Endothelial cell of umbilical vein (primary cell): ENCODE data around the gene ARHGAP21. TPM values are rescaled to one million over a fixed set of nuclear protein-coding genes. Genes with fewer than 3 reads are reported as not detected.

Experiments used
- BruUV-seq: library from RNA; stranded (reverse); fragments of 400-500 nt; replicated peaks from 2 replicates; lab custom pipeline; 2021; lab: Mats Ljungman, UMichigan
- CTCF ChIA-PET: fragments of 300-600, 350-600 bp; sonication (Branson Sonifier 250); formaldehyde crosslinking; loops from one replicate; lab custom pipeline; 2021; ENCODE audit warnings: antibody characterized with exemption, inconsistent platforms; lab: Charles Lee
- POLR2A ChIA-PET: fragments of 300-600, 350-600 bp; sonication (Branson Sonifier 250); formaldehyde crosslinking; loops from one replicate; lab custom pipeline; 2021; ENCODE audit warnings: antibody characterized with exemption, inconsistent platforms; lab: Charles Lee
- DNase-seq: peaks from one replicate; pipeline ENCODE4 v3.0.0-alpha.2; 2011; ENCODE audit warnings: low read depth, low spot score
- FAIRE-seq: peaks from 2 replicates; lab custom pipeline; 2011; peaks lifted over from hg19 to GRCh38; lab: Jason Lieb, UNC
- H2AFZ ChIP-seq: 2 replicates; pipeline ENCODE4 v1.6.0; 2012; ENCODE audit warnings: low read depth, low read length, control low read depth, inconsistent platforms
- H3K27ac ChIP-seq: 2 replicates; pipeline ENCODE4 v1.5.1; 2011; ENCODE audit warnings: low read depth, mild to moderate bottlenecking, control low read depth, low read length, moderate library complexity; ENCODE audit not compliant: insufficient read depth
- H3K27me3 ChIP-seq, 2 experiments: 2 replicates each; pipeline versions ENCODE4 v1.6.0 to v1.6.1; 2011; ENCODE audit warnings: low read length in 2 of 2, mixed read lengths in 1 of 2; ENCODE audit not compliant: control insufficient read depth in 2 of 2, insufficient read depth in 2 of 2
- H3K36me3 ChIP-seq, 2 experiments: 2 replicates in 1 of 2; 3 replicates in 1 of 2; pipeline ENCODE4 v1.5.1; 2011; ENCODE audit warnings: low read length in 2 of 2, mild to moderate bottlenecking in 1 of 2, moderate library complexity in 1 of 2; ENCODE audit not compliant: control insufficient read depth in 2 of 2, insufficient read depth in 2 of 2; ENCODE audit errors: extremely low read depth in 1 of 2
- H3K4me1 ChIP-seq: 3 replicates; pipeline ENCODE4 v1.5.1; 2011; ENCODE audit warnings: mild to moderate bottlenecking, low read length; ENCODE audit not compliant: control insufficient read depth, insufficient read depth; ENCODE audit errors: extremely low read depth
- H3K4me2 ChIP-seq: 2 replicates; pipeline ENCODE4 v1.6.1; 2011; ENCODE audit warnings: low read length, control low read depth, mixed read lengths; ENCODE audit not compliant: insufficient read depth
- H3K4me3 ChIP-seq, 3 experiments: fragments of 200-600 bp in 1 of 3; sonication (generic), shearing (Covaris generic) in 1 of 3; replicated peaks in 1 of 3; 2 replicates each; pipeline ENCODE4 v1.5.1; 2011 to 2016; ENCODE audit warnings: control low read depth in 3 of 3, low read length in 3 of 3, mild to moderate bottlenecking in 2 of 3, inconsistent platforms in 1 of 3, low read depth in 1 of 3, moderate library complexity in 1 of 3; ENCODE audit not compliant: insufficient read depth in 1 of 3
- H3K79me2 ChIP-seq: 2 replicates; pipeline ENCODE4 v1.6.0; 2012; ENCODE audit warnings: low read length, inconsistent platforms; ENCODE audit not compliant: control insufficient read depth, insufficient read depth
- H3K9ac ChIP-seq: replicated peaks from 2 replicates; pipeline ENCODE3; 2011; ENCODE audit warnings: low read length, control low read depth; ENCODE audit not compliant: insufficient read depth; ENCODE audit errors: extremely low read depth
- H3K9me1 ChIP-seq: replicated peaks from 3 replicates; pipeline ENCODE4 v1.6.0; 2011; ENCODE audit warnings: mild to moderate bottlenecking, low read length; ENCODE audit not compliant: control insufficient read depth, insufficient read depth; ENCODE audit errors: extremely low read depth
- H3K9me3 ChIP-seq: replicated peaks from 2 replicates; pipeline ENCODE4 v1.5.1; 2012; ENCODE audit warnings: low read length, inconsistent platforms; ENCODE audit not compliant: control insufficient read depth, insufficient read depth
- H4K20me1 ChIP-seq: replicated peaks from 2 replicates; pipeline ENCODE3; 2011; ENCODE audit warnings: mild to moderate bottlenecking, low read length; ENCODE audit not compliant: control insufficient read depth, insufficient read depth; ENCODE audit errors: extremely low read depth
- EZH2 ChIP-seq: IDR thresholded peaks from 2 replicates; pipeline ENCODE4 v1.6.1; 2012; ENCODE audit warnings: borderline replicate concordance, low read depth, mild to moderate bottlenecking, moderate library complexity, low read length, inconsistent platforms; ENCODE audit not compliant: severe bottlenecking
- FOS ChIP-seq: IDR thresholded peaks from 2 replicates; pipeline ENCODE4 v1.6.1; 2011; ENCODE audit warnings: mild to moderate bottlenecking, low read length, moderate library complexity, borderline replicate concordance; ENCODE audit not compliant: insufficient read depth
- GATA2 ChIP-seq: IDR thresholded peaks from 2 replicates; pipeline ENCODE4 v1.7.0; 2011; ENCODE audit warnings: low read depth, mild to moderate bottlenecking, moderate library complexity, mixed read lengths, low read length; ENCODE audit not compliant: insufficient read length, insufficient read depth
- JUN ChIP-seq: IDR thresholded peaks from 2 replicates; pipeline ENCODE4 v1.6.1; 2011; ENCODE audit warnings: borderline replicate concordance, low read depth; ENCODE audit not compliant: insufficient read length, insufficient read depth
- MYC ChIP-seq: IDR thresholded peaks from one replicate; pipeline ENCODE4 v1.6.1; 2011; ENCODE audit warnings: mild to moderate bottlenecking, low read depth, low read length
- POLR2A ChIP-seq: IDR thresholded peaks from 2 replicates; pipeline ENCODE4 v1.6.1; 2012; ENCODE audit warnings: low read depth, mild to moderate bottlenecking, control low read depth, low read length
- POLR2AphosphoS5 ChIP-seq: IDR thresholded peaks from 2 replicates; pipeline ENCODE4 v1.6.1; 2012; ENCODE audit warnings: low read depth, mild to moderate bottlenecking, control low read depth, low read length, moderate library complexity; ENCODE audit not compliant: insufficient read depth
- dilution Hi-C: fragments of 300-500 bp; cut with MboI; formaldehyde crosslinking; loops from one replicate; pipeline ENCODE4 v1.15.0; 2019; ENCODE audit warnings: low sequenced_read_pairs; ENCODE audit not compliant: extremely low pct_ligation_motif_present
- intact Hi-C: fragments of 100-400 bp; cut with micrococcal nuclease; formaldehyde crosslinking; loops from one replicate; pipeline ENCODE4 v1.10.0; 2022
- polyA plus RNA-seq, 4 experiments: library from polyadenylated mRNA; depleted of rRNA in 3 of 4; stranded (reverse) in 3 of 4; unstranded in 1 of 4; fragments of >200 nt; gene quantifications; 2 replicates each; pipeline versions ENCODE4 v1.2.1 to v1.2.3, GENCODE V29; 2011 to 2012; ENCODE audit warnings: missing spikeins in 1 of 4
- total RNA-seq: library from RNA; stranded (reverse); gene quantifications from 2 replicates; pipeline ENCODE4 v1.2.3, GENCODE V29; 2021
- TF ChIP-seq, protein P1 (sequence below): IDR thresholded peaks from 2 replicates; pipeline ENCODE4 v1.6.1; 2011; ENCODE audit not compliant: insufficient read depth, insufficient read length
- TF ChIP-seq, protein P2 (sequence below), 2 donors: IDR thresholded peaks; 1 replicate in 1 of 2; 2 replicates in 1 of 2; pipeline ENCODE4 v1.5.1; 2011; ENCODE audit warnings: low read length in 2 of 2, mild to moderate bottlenecking in 2 of 2, moderate library complexity in 2 of 2, control low read depth in 1 of 2, inconsistent platforms in 1 of 2, low read depth in 1 of 2; ENCODE audit not compliant: insufficient read depth in 1 of 2; ENCODE audit errors: extremely low read depth in 1 of 2

Gene ARHGAP21
- total and polyA plus RNA-seq, 2 donors (not counting 3 experiments of a cell fraction or from before 2014, with no cell fraction given) = 29.5 to 97.8 TPM

DNA sequence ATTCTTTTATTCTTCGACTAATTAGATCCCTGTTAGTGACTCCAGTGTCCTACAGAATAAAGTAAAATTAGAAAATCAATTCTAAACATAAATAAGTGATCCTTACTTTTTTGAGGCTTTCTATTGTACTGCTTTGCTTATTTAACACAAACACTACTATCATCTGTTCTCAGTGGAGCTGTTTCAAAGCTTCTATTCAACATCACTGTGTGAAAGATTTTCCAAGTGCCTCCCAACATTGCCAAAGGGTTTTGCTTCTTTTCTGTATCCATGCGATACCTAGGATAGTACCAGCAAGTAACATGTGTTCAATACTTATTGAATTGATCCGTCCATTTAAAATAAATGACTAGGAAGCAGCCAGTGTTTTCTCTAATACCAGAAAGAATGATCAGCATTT lies 125.7 kb downstream of the ARHGAP21 start:
- dilution Hi-C loops (no loop called here), intact Hi-C loops (no loop called here)
- Histone ChIP-seq H3K27ac (no peak overlapping the region), H2AFZ (no peak overlapping the region), H3K4me2 (no peak overlapping the region), H3K4me3 (no peak overlapping the region), H3K9me1 (no peaks in the 10 kb centered on the region), H3K9ac (no peak overlapping the region), H3K9me3 (no peaks in the 10 kb centered on the region), H3K79me2 (no peaks in the 10 kb centered on the region), H3K27me3 (no peaks in the 10 kb centered on the region), H3K36me3 (peaks cover 12 to 42% of the 10 kb centered on the region in 2 experiments), H3K4me1 (no peaks in the 10 kb centered on the region), H4K20me1 (no peaks in the 10 kb centered on the region)
- no peak for FAIRE-seq
- ChIA-PET POLR2A (no interaction called here), CTCF (interaction anchor here (1.8 to 3.5 kb wide), 2 partner anchors 20 to 483 kb away, joined by 7 to 13 read pairs; no protein-coding TSS in a partner anchor)
- no TSS peak for BruUV-seq
- DNase-seq = no peak
- TF ChIP-seq POLR2A (no peak), JUN (no peak), EZH2 (no peak), FOS (no peak), MYC (no peak), POLR2AphosphoS5 (no peak), GATA2 (no peak)
- TF ChIP-seq, protein P1, sequence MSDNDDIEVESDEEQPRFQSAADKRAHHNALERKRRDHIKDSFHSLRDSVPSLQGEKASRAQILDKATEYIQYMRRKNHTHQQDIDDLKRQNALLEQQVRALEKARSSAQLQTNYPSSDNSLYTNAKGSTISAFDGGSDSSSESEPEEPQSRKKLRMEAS = no peak
- TF ChIP-seq, protein P2, sequence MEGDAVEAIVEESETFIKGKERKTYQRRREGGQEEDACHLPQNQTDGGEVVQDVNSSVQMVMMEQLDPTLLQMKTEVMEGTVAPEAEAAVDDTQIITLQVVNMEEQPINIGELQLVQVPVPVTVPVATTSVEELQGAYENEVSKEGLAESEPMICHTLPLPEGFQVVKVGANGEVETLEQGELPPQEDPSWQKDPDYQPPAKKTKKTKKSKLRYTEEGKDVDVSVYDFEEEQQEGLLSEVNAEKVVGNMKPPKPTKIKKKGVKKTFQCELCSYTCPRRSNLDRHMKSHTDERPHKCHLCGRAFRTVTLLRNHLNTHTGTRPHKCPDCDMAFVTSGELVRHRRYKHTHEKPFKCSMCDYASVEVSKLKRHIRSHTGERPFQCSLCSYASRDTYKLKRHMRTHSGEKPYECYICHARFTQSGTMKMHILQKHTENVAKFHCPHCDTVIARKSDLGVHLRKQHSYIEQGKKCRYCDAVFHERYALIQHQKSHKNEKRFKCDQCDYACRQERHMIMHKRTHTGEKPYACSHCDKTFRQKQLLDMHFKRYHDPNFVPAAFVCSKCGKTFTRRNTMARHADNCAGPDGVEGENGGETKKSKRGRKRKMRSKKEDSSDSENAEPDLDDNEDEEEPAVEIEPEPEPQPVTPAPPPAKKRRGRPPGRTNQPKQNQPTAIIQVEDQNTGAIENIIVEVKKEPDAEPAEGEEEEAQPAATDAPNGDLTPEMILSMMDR (IDR thresholded peaks at IDR 0.05; ENCODE audit: extremely low read depth in 1 of 2, insufficient read depth in 1 of 2, low read depth in 1 of 2, low read length in 2 of 2) = no peak
